Mesenchymal stem cell (in vitro differentiated cells and primary cell): ENCODE results near the gene RABGAP1L.
A peak's percentile ranks its signal among the peaks of the same experiment; 100 is the strongest.

Experiments used
- DNase-seq: peaks from one replicate; pipeline ENCODE4 v3.0.0-alpha.2; 2013
- H2AFZ ChIP-seq: one replicate; pipeline ENCODE4 v1.6.1; 2013; ENCODE audit warnings: low read depth, mild to moderate bottlenecking, control low read depth, inconsistent platforms, low read length, moderate library complexity
- H2AK5ac ChIP-seq: 2 replicates; pipeline ENCODE4 v1.6.1; 2013; ENCODE audit warnings: low read length, moderate library complexity, mild to moderate bottlenecking, inconsistent platforms; ENCODE audit not compliant: severe bottlenecking
- H2BK120ac ChIP-seq: one replicate; pipeline ENCODE4 v1.6.1; 2013; ENCODE audit warnings: low read depth, mild to moderate bottlenecking, inconsistent platforms, low read length, moderate library complexity
- H2BK12ac ChIP-seq, 2 experiments: one replicate each; pipeline ENCODE4 v1.6.1; 2013; ENCODE audit warnings: inconsistent platforms in 2 of 2, low read length in 2 of 2, mild to moderate bottlenecking in 2 of 2, moderate library complexity in 2 of 2, control low read depth in 1 of 2
- H2BK15ac ChIP-seq: one replicate; pipeline ENCODE4 v1.6.1; 2013; ENCODE audit warnings: mild to moderate bottlenecking, low read depth, inconsistent platforms; ENCODE audit not compliant: poor library complexity, severe bottlenecking
- H2BK5ac ChIP-seq: 2 replicates; pipeline ENCODE4 v1.6.1; 2013; ENCODE audit warnings: low read depth, mild to moderate bottlenecking, low read length, control low read depth, inconsistent platforms; ENCODE audit not compliant: poor library complexity, severe bottlenecking
- H3K14ac ChIP-seq, 2 experiments: one replicate each; pipeline ENCODE4 v1.6.1; 2013; ENCODE audit warnings: inconsistent platforms in 2 of 2, low read length in 2 of 2, control low read depth in 1 of 2, mild to moderate bottlenecking in 1 of 2, moderate library complexity in 1 of 2
- H3K18ac ChIP-seq, 2 experiments: one replicate each; pipeline ENCODE4 v1.6.1; 2013; ENCODE audit warnings: inconsistent platforms in 2 of 2, low read length in 2 of 2, control low read depth in 1 of 2, low read depth in 1 of 2, mild to moderate bottlenecking in 1 of 2
- H3K23ac ChIP-seq, 2 experiments: one replicate each; pipeline ENCODE4 v1.6.1; 2013; ENCODE audit warnings: inconsistent platforms in 2 of 2, low read length in 2 of 2, mild to moderate bottlenecking in 2 of 2, moderate library complexity in 2 of 2, control low read depth in 1 of 2
- H3K27ac ChIP-seq: 2 replicates; pipeline ENCODE4 v1.5.1; 2013; ENCODE audit warnings: mild to moderate bottlenecking, moderate library complexity, low read length, control low read depth, inconsistent platforms; ENCODE audit not compliant: poor library complexity, severe bottlenecking
- H3K27me3 ChIP-seq, 2 experiments: 2 replicates each; pipeline versions ENCODE4 v1.6.1 to v1.7.0; 2013; ENCODE audit warnings: low read length in 2 of 2, mild to moderate bottlenecking in 2 of 2, moderate library complexity in 2 of 2, control low read depth in 1 of 2, inconsistent platforms in 1 of 2; ENCODE audit not compliant: control insufficient read depth in 1 of 2, insufficient read depth in 1 of 2
- H3K36me3 ChIP-seq, 2 experiments: 2 replicates each; pipeline versions ENCODE4 v1.6.1 to v1.7.0; 2013; ENCODE audit warnings: low read length in 2 of 2, control low read depth in 1 of 2, inconsistent platforms in 1 of 2, low read depth in 1 of 2, mild to moderate bottlenecking in 1 of 2; ENCODE audit not compliant: insufficient read depth in 2 of 2, control insufficient read depth in 1 of 2
- H3K4ac ChIP-seq, 2 experiments: one replicate each; pipeline ENCODE4 v1.6.1; 2013; ENCODE audit warnings: inconsistent platforms in 2 of 2, low read length in 2 of 2, mild to moderate bottlenecking in 2 of 2, moderate library complexity in 2 of 2, control low read depth in 1 of 2, low read depth in 1 of 2
- H3K4me1 ChIP-seq: 2 replicates; pipeline ENCODE4 v1.6.1; 2013; ENCODE audit warnings: low read depth, low read length, control low read depth; ENCODE audit not compliant: control insufficient read depth, insufficient read depth
- H3K4me2 ChIP-seq: 2 replicates; pipeline ENCODE4 v1.6.1; 2013; ENCODE audit warnings: low read length, mild to moderate bottlenecking, inconsistent platforms; ENCODE audit not compliant: poor library complexity, severe bottlenecking
- H3K4me3 ChIP-seq, 2 experiments: 2 replicates each; pipeline versions ENCODE4 v1.5.1 to v1.7.0; 2013; ENCODE audit warnings: low read length in 2 of 2, mild to moderate bottlenecking in 2 of 2, control low read depth in 1 of 2, low read depth in 1 of 2; ENCODE audit not compliant: insufficient read depth in 1 of 2
- H3K79me1 ChIP-seq: replicated peaks from 2 replicates; pipeline ENCODE4 v1.6.1; 2013; ENCODE audit warnings: mild to moderate bottlenecking, control low read depth, low read length, inconsistent platforms; ENCODE audit not compliant: poor library complexity, severe bottlenecking
- H3K9ac ChIP-seq: 2 replicates; pipeline ENCODE4 v1.7.0; 2013; ENCODE audit warnings: mild to moderate bottlenecking, low read length, moderate library complexity
- H3K9me3 ChIP-seq: 2 replicates; pipeline ENCODE4 v1.7.0; 2013; ENCODE audit warnings: mild to moderate bottlenecking, low read length; ENCODE audit not compliant: control insufficient read depth
- H4K8ac ChIP-seq: one replicate; pipeline ENCODE4 v1.6.1; 2013; ENCODE audit warnings: inconsistent platforms, mild to moderate bottlenecking, low read length, moderate library complexity
- H4K91ac ChIP-seq: one replicate; pipeline ENCODE4 v1.6.1; 2013; ENCODE audit warnings: mild to moderate bottlenecking, low read length, inconsistent platforms
- WGBS: methylation state at CpG from one replicate; pipeline ENCODE4 v1.1.7; 2013; ENCODE audit warnings: mixed read lengths; 5-methylcytosine and 5-hydroxymethylcytosine counted together

Gene RABGAP1L

GRCh38 chr1:174262349-174263241, 103.3 kb downstream of the RABGAP1L start:
- WGBS = 93% methylated on average over 3 of the region's 3 CpGs

DNA sequence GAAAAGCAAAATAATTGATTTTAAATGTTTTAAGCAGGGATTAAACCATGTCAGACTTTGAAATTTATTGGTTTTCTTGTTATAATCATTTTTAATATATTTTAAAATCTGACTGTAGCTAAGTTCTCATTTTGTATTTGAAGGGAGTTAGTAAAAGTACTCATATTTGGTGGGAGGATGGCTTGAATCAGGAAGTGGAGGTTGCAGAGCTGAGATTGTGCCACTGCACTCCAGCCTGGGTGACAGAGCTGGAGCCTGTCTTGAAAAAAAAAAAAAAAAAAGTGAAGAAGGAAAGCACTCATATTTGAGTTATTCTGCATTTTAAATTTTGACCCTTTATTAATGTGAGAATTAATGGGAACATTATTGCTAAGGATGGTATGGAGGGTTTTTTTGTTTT, 106.0 kb downstream of the RABGAP1L start:
- Histone ChIP-seq H3K4me2 (no peak overlapping the region), H3K18ac (no peak overlapping the region), H2BK12ac (no peak overlapping the region), H4K8ac (no peak overlapping the region), H3K4me3 (no peak overlapping the region), H3K36me3 (peaks cover 0 to 2% of the 10 kb centered on the region in 2 experiments), H2BK120ac (no peak overlapping the region), H3K4me1 (peaks cover 2% of the 10 kb centered on the region), H3K27me3 (no peaks in the 10 kb centered on the region), H2BK5ac (no peak overlapping the region), H3K23ac (no peak overlapping the region), H3K27ac (no peak overlapping the region), H2AFZ (no peak overlapping the region), H3K79me1 (peaks cover 2% of the 10 kb centered on the region), H2AK5ac (no peak overlapping the region), H3K4ac (no peak overlapping the region), H3K9me3 (no peaks in the 10 kb centered on the region), H3K14ac (no peak overlapping the region), H3K9ac (no peak overlapping the region), H2BK15ac (no peak overlapping the region), H4K91ac (no peak overlapping the region)
- DNase-seq = no peak

More at GRCh38 chr1:174262349-174263241, 103.3 kb downstream of the RABGAP1L start:
- Histone ChIP-seq H2BK120ac (no peak overlapping the region), H3K27me3 (no peaks in the 10 kb centered on the region), H3K27ac (no peak overlapping the region), H3K79me1 (peaks cover 2% of the 10 kb centered on the region), H3K9me3 (no peaks in the 10 kb centered on the region), H3K14ac (peak overlapping the region in 1 of 2 experiments; percentile 81), H2BK12ac (peak overlapping the region in 1 of 2 experiments; percentile 71), H3K36me3 (no peaks in the 10 kb centered on the region), H2BK5ac (no peak overlapping the region), H3K18ac (peak overlapping the region in 1 of 2 experiments; percentile 57), H2AFZ (no peak overlapping the region), H3K4me2 (no peak overlapping the region), H2AK5ac (no peak overlapping the region), H4K91ac (no peak overlapping the region), H3K4me3 (no peak overlapping the region), H2BK15ac (no peak overlapping the region), H3K4me1 (peaks cover 2% of the 10 kb centered on the region), H3K23ac (no peak overlapping the region), H4K8ac (peak overlapping the region; percentile 35), H3K4ac (peak overlapping the region in 1 of 2 experiments; percentile 67), H3K9ac (peak overlapping the region; percentile 2)
- DNase-seq = peak; percentile 59

DNA sequence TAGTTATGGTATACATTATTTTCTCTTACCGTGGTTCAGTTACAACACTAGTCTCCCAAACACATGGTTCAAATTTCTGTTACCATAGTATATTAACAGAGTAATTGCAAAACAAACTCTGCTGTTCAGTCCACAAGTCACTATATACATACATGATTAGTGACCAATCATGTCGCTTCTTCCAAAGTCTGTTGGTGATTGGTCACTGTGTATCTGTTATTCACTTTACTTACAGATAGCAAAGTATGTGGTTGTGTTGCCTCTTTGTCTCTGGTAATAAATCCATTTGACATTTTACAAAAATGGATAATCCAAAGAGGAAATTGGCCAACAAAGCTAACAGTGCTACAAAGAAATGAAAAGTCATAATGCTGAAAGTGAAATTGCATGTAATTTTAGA, 107.2 kb downstream of the RABGAP1L start:
- Histone ChIP-seq H2BK120ac (no peak overlapping the region), H4K8ac (no peak overlapping the region), H4K91ac (no peak overlapping the region), H3K36me3 (peaks cover 0 to 2% of the 10 kb centered on the region in 2 experiments), H3K4me1 (peaks cover 2% of the 10 kb centered on the region), H3K4ac (no peak overlapping the region), H3K27me3 (no peaks in the 10 kb centered on the region), H3K14ac (no peak overlapping the region), H3K4me3 (no peak overlapping the region), H2AK5ac (no peak overlapping the region), H2BK15ac (no peak overlapping the region), H3K27ac (no peak overlapping the region), H3K9me3 (no peaks in the 10 kb centered on the region), H3K23ac (no peak overlapping the region), H3K18ac (no peak overlapping the region), H2AFZ (no peak overlapping the region), H2BK12ac (no peak overlapping the region), H3K4me2 (no peak overlapping the region), H3K9ac (no peak overlapping the region), H2BK5ac (no peak overlapping the region), H3K79me1 (peaks cover 2% of the 10 kb centered on the region)
- no peak for DNase-seq
- WGBS = 100% methylated on average over 1 of the region's 2 CpGs

- H3K4me3 ChIP-seq = no peak overlapping the region
- H2AFZ ChIP-seq = no peak overlapping the region
- H3K4me2 ChIP-seq = no peak overlapping the region
- H3K23ac ChIP-seq = no peak overlapping the region
- 98% methylated on average over 1 of the region's 1 CpG for WGBS
- H2BK12ac ChIP-seq = no peak overlapping the region
- H3K18ac ChIP-seq = no peak overlapping the region
- no peak overlapping the region for H3K27ac ChIP-seq
- peaks cover 2% of the 10 kb centered on the region for H3K4me1 ChIP-seq
- H2AK5ac ChIP-seq = no peak overlapping the region
- H2BK5ac ChIP-seq = no peak overlapping the region
- H3K9me3 ChIP-seq = no peaks in the 10 kb centered on the region
- no peak overlapping the region for H3K4ac ChIP-seq
- DNase-seq = no peak
- peaks cover 2% of the 10 kb centered on the region for H3K79me1 ChIP-seq
- H2BK15ac ChIP-seq = no peak overlapping the region
- H3K9ac ChIP-seq = no peak overlapping the region
- no peak overlapping the region for H4K8ac ChIP-seq
- no peak overlapping the region for H2BK120ac ChIP-seq
- H3K27me3 ChIP-seq = no peaks in the 10 kb centered on the region
- H4K91ac ChIP-seq = no peak overlapping the region
- peaks cover 0 to 2% of the 10 kb centered on the region in 2 experiments for H3K36me3 ChIP-seq
- no peak overlapping the region for H3K14ac ChIP-seq
Measured at GRCh38 chr1:174266991-174267612, 107.8 kb downstream of the RABGAP1L start.
